T47D (cell line): ENCODE measurements around the gene UVSSA.
"Not testable (repeated sequence)": the region's sequence is repeated elsewhere in the genome, so short reads cannot be mapped to it uniquely, and the experiment has no call there.

Source experiments
- DNase-seq, 2 experiments: peaks; one replicate each; pipeline versions ENCODE4 v3.0.0 to v3.0.0-alpha.2; 2011 to 2012; ENCODE audit warnings: low read depth in 1 of 2, low spot score in 1 of 2
- JUND ChIP-seq: IDR thresholded peaks from 2 replicates; pipeline ENCODE4 v1.6.1; 2012; ENCODE audit warnings: low read depth
- in situ Hi-C: cut with HindIII; loops from 2 replicates; pipeline ENCODE4 v1.10.0; 2016; ENCODE audit warnings: low sequenced_read_pairs, low pct_unique_long_range_greater_than_20kb

Gene UVSSA

GRCh38 chr4:1321486-1321885, 25.5 kb upstream of the UVSSA start:
- TF ChIP-seq JUND = no peak
- in situ Hi-C loops = no loop called here
- DNase-seq = no peak

GRCh38 chr4:1321946-1322650, 24.9 kb upstream of the UVSSA start:
- in situ Hi-C loops = no loop called here
- no peak for TF ChIP-seq JUND
- no peak for DNase-seq

- DNase-seq = no peak
- in situ Hi-C loops = no loop called here
- TF ChIP-seq JUND = no peak
Observed at GRCh38 chr4:1323280-1323634, 23.8 kb upstream of the UVSSA start.

- no peak for DNase-seq
- in situ Hi-C loops = no loop called here
Observed at GRCh38 chr4:1323635-1324442, 23.2 kb upstream of the UVSSA start.

GRCh38 chr4:1324443-1325175, 22.4 kb upstream of the UVSSA start:
- in situ Hi-C loops, DNase-seq: not testable (repeated sequence)

More at GRCh38 chr4:1323635-1324442, 23.2 kb upstream of the UVSSA start:
- no peak for TF ChIP-seq JUND

- DNase-seq = no peak
Observed at GRCh38 chr4:1325176-1325480, 21.9 kb upstream of the UVSSA start.

GRCh38 chr4:1325681-1326635, 21.1 kb upstream of the UVSSA start:
- in situ Hi-C loops = no loop called here
- no peak for TF ChIP-seq JUND
- DNase-seq = no peak

More at GRCh38 chr4:1325176-1325480, 21.9 kb upstream of the UVSSA start:
- TF ChIP-seq JUND = no peak
- in situ Hi-C loops = no loop called here

GRCh38 chr4:1326751-1327525, 20.1 kb upstream of the UVSSA start:
- in situ Hi-C loops = no loop called here
- TF ChIP-seq JUND = no peak
- no peak for DNase-seq

- no peak for TF ChIP-seq JUND
- DNase-seq = no peak
- in situ Hi-C loops = no loop called here
Observed at GRCh38 chr4:1327526-1328266, 19.3 kb upstream of the UVSSA start.

- no peak for DNase-seq
- in situ Hi-C loops = no loop called here
- TF ChIP-seq JUND = no peak
Observed at GRCh38 chr4:1328267-1329155, 18.5 kb upstream of the UVSSA start.
